GM12878 (cell line): Measurements from ENCODE around the gene DCUN1D5. TPM values are rescaled to one million over a fixed set of nuclear protein-coding genes. Genes with fewer than 3 reads are reported as not detected.

Experiments used
- ATAC-seq: fragments of 200-7000 bp; cut with Tn5 transposase; 3 replicates; pipeline ENCODE4 v1.9.1; 2020; ENCODE audit warnings: mild to moderate bottlenecking, moderate library complexity
- BruUV-seq: library from RNA; stranded (reverse); fragments of 400-500 nt; replicated peaks from 2 replicates; lab custom pipeline; 2021; lab: Mats Ljungman, UMichigan
- CTCF ChIA-PET: fragments of 300-600 bp; sonication (Branson Sonifier 250); formaldehyde crosslinking; extraction: SDS; loops from one replicate; lab custom pipeline; 2021; ENCODE audit warnings: inconsistent platforms; lab: Yijun Ruan, JAX
- POLR2A ChIA-PET: fragments of 350-600 bp; formaldehyde crosslinking; extraction: SDS; loops from one replicate; lab custom pipeline; 2021; ENCODE audit warnings: inconsistent platforms; lab: Charles Lee
- RAD21 ChIA-PET: fragments of 300-600 bp; sonication (Branson Sonifier 250); formaldehyde crosslinking; loops from one replicate; lab custom pipeline; 2023; ENCODE audit warnings: antibody characterized with exemption; ENCODE audit not compliant: unreplicated experiment; lab: Charles Lee
- SMC1A ChIA-PET: fragments of 300-600 bp; sonication (Branson Sonifier 250); formaldehyde crosslinking; loops from one replicate; lab custom pipeline; 2023; ENCODE audit not compliant: unreplicated experiment, uncharacterized antibody; lab: Charles Lee
- DNase-seq: peaks from one replicate; pipeline ENCODE4 v3.0.0-alpha.2; 2011; ENCODE audit warnings: low read depth, low spot score
- FAIRE-seq: peaks from 3 replicates; lab custom pipeline; 2011; peaks lifted over from hg19 to GRCh38; lab: Jason Lieb, UNC
- H2AFZ ChIP-seq: 2 replicates; pipeline ENCODE4 v1.6.0; 2011; ENCODE audit warnings: low read depth, low read length, control low read depth; ENCODE audit not compliant: control insufficient read depth
- H3K27ac ChIP-seq: 2 replicates; pipeline ENCODE4 v1.5.1; 2011; ENCODE audit warnings: control low read depth; ENCODE audit not compliant: control insufficient read depth, insufficient read depth
- H3K27me3 ChIP-seq, 2 experiments: replicated peaks in 1 of 2; 2 replicates each; pipeline versions ENCODE4 v1.6.0 to v1.6.1; 2011; ENCODE audit warnings: low read length in 1 of 2; ENCODE audit not compliant: control insufficient read depth in 2 of 2, insufficient read depth in 2 of 2
- H3K36me3 ChIP-seq, 2 experiments: 2 replicates each; pipeline ENCODE4 v1.5.1; 2011; ENCODE audit warnings: low read length in 1 of 2; ENCODE audit not compliant: control insufficient read depth in 2 of 2, insufficient read depth in 2 of 2
- H3K4me1 ChIP-seq: 2 replicates; pipeline ENCODE4 v1.6.1; 2011; ENCODE audit warnings: mild to moderate bottlenecking, low read length, moderate library complexity, mixed read lengths; ENCODE audit not compliant: control insufficient read depth, insufficient read depth
- H3K4me2 ChIP-seq: 2 replicates; pipeline ENCODE4 v1.6.0; 2011; ENCODE audit warnings: control low read depth; ENCODE audit not compliant: control insufficient read depth, insufficient read depth
- H3K4me3 ChIP-seq: fragments of 200-600 bp; sonication (generic); 2 replicates; pipeline ENCODE4 v1.5.1; 2016
- H3K79me2 ChIP-seq: 2 replicates; pipeline ENCODE4 v1.6.0; 2011; ENCODE audit warnings: low read length; ENCODE audit not compliant: control insufficient read depth, insufficient read depth
- H3K9ac ChIP-seq: 2 replicates; pipeline ENCODE4 v1.8.0; 2011; ENCODE audit warnings: low read length, control low read depth, mixed read lengths; ENCODE audit not compliant: control insufficient read depth, insufficient read depth
- H3K9me3 ChIP-seq: replicated peaks from 3 replicates; pipeline ENCODE4 v1.5.1; 2011; ENCODE audit warnings: mild to moderate bottlenecking, low read length; ENCODE audit not compliant: control insufficient read depth, insufficient read depth
- H4K20me1 ChIP-seq: 2 replicates; pipeline ENCODE4 v1.6.0; 2011; ENCODE audit not compliant: control insufficient read depth, insufficient read depth
- ATF7 ChIP-seq: fragments of 450-650 bp; IDR thresholded peaks from 2 replicates; pipeline ENCODE4 v1.6.1; 2016; ENCODE audit warnings: low read depth, mild to moderate bottlenecking
- BACH1 ChIP-seq: fragments of 450-650 bp; IDR thresholded peaks from 2 replicates; pipeline ENCODE4 v1.6.1; 2017; ENCODE audit warnings: mild to moderate bottlenecking, borderline replicate concordance
- GATAD2B ChIP-seq: fragments of 450-650 bp; conservative IDR thresholded peaks from 2 replicates; pipeline ENCODE4 v1.6.1; 2017; ENCODE audit warnings: low read depth, mild to moderate bottlenecking, moderate library complexity
- HDGF ChIP-seq: fragments of 450-650 bp; IDR thresholded peaks from 2 replicates; pipeline ENCODE4 v1.6.1; 2016; ENCODE audit warnings: antibody characterized with exemption
- KDM1A ChIP-seq: fragments of 200-600 bp; sonication (generic); IDR thresholded peaks from 2 replicates; pipeline ENCODE4 v1.6.1; 2016; ENCODE audit warnings: borderline replicate concordance
- MTA3 ChIP-seq: IDR thresholded peaks from 2 replicates; pipeline ENCODE4 v1.6.1; 2012; ENCODE audit warnings: low read length, inconsistent platforms, borderline replicate concordance
- MXI1 ChIP-seq: fragments of 150-350 bp; IDR thresholded peaks from 2 replicates; pipeline ENCODE4 v1.6.1; 2011; ENCODE audit warnings: low read depth, mild to moderate bottlenecking, inconsistent platforms, low read length, improper control_type of control experiment
- PAX8 ChIP-seq: fragments of 450-650 bp; IDR thresholded peaks from 2 replicates; pipeline ENCODE4 v1.6.1; 2017; ENCODE audit warnings: mild to moderate bottlenecking, moderate library complexity
- POLR2AphosphoS5 ChIP-seq: IDR thresholded peaks from 2 replicates; pipeline ENCODE4 v1.6.1; 2011; ENCODE audit warnings: mild to moderate bottlenecking, low read length, inconsistent platforms
- STAT3 ChIP-seq: IDR thresholded peaks from 2 replicates; pipeline ENCODE4 v1.6.1; 2011; ENCODE audit warnings: low read depth, low read length, improper control_type of control experiment
- TAF1 ChIP-seq: IDR thresholded peaks from 2 replicates; pipeline ENCODE4 v1.6.1; 2011; ENCODE audit warnings: mild to moderate bottlenecking, low read depth, low read length, borderline replicate concordance
- TCF7 ChIP-seq: IDR thresholded peaks from 2 replicates; pipeline ENCODE4 v1.6.1; 2014; ENCODE audit warnings: antibody characterized with exemption, borderline replicate concordance
- YY1 ChIP-seq: IDR thresholded peaks from 2 replicates; pipeline ENCODE4 v1.6.1; 2011; ENCODE audit warnings: low read depth, mild to moderate bottlenecking, low read length
- ZBTB4 ChIP-seq: fragments of 450-650 bp; formaldehyde crosslinking; IDR thresholded peaks from 2 replicates; pipeline ENCODE4 v1.4.0; 2022; ENCODE audit warnings: mild to moderate bottlenecking, moderate library complexity
- WGBS: methylation state at CpG from one replicate; pipeline ENCODE4 v1.1.6; 2016; ENCODE audit warnings: low lambda C conversion rate; ENCODE audit not compliant: insufficient replicate concordance, insufficient coverage; ENCODE audit errors: missing lambda C conversion rate; 5-methylcytosine and 5-hydroxymethylcytosine counted together
- in situ Hi-C: fragments of 300-500 bp; cut with MboI; formaldehyde crosslinking; loops from 9 replicates; pipeline ENCODE4 v1.14.3; 2018; ENCODE audit warnings: mixed read lengths
- intact Hi-C: fragments of 100-400 bp; cut with micrococcal nuclease; formaldehyde crosslinking; loops from one replicate; pipeline ENCODE4 v1.14.2; 2022; ENCODE audit not compliant: unreplicated experiment
- polyA plus RNA-seq, 11 experiments: library from polyadenylated mRNA; depleted of rRNA in 4 of 11; unstranded in 6 of 11; stranded (reverse) in 5 of 11; fragments of >200 nt; fragmentation: Nextera tagmentation in 4 of 11; fragmentation: Illumina TruSeq in 1 of 11; extraction: Ambion mirVana in 4 of 11; extraction: Trizol in 1 of 11; gene quantifications; 1 replicate in 1 of 11; 2 replicates in 10 of 11; pipeline versions ENCODE4 v1.2.1 to v1.2.3, GENCODE V29; 2011 to 2016; ENCODE audit warnings: inconsistent platforms in 2 of 11, missing spikeins in 2 of 11, low read depth in 1 of 11
- total RNA-seq, 4 experiments: library from RNA; depleted of rRNA in 3 of 4; stranded (reverse); fragments of >200 nt in 3 of 4; fragmentation: Illumina TruSeq in 1 of 4; extraction: Trizol in 1 of 4; gene quantifications; 2 replicates each; pipeline versions ENCODE4 v1.2.1 to v1.2.3, GENCODE V29; 2013 to 2021

The DCUN1D5 gene
- total and polyA plus RNA-seq, 10 of the 15 experiments (the other 5 are each of a cell fraction or from before 2014, with no cell fraction given), result 20.4 to 87.0 (median 60.6) TPM

GRCh38 chr11:103043826-103044678, 47.9 kb downstream of the DCUN1D5 start:
- ATAC-seq (no peak), FAIRE-seq (no peak), DNase-seq (no peak)
- H2AFZ ChIP-seq, result no peak overlapping the region
- WGBS, result 57% methylated on average over 7 of the region's 7 CpGs
- in situ Hi-C loops, result no loop called here
- H3K4me2 ChIP-seq, result no peak overlapping the region
- BruUV-seq, result no TSS peak
- H3K9ac ChIP-seq, result no peak overlapping the region
- H3K4me3 ChIP-seq, result no peak overlapping the region
- H3K27ac ChIP-seq, result no peak overlapping the region
- SMC1A ChIA-PET, result interaction anchor here (0.8 to 1.8 kb wide), 2 partner anchors 9 to 548 kb away, joined by 3 to 5 read pairs; no protein-coding TSS in a partner anchor
- no peaks in the 10 kb centered on the region for H3K27me3 ChIP-seq
- TF ChIP-seq POLR2AphosphoS5, result no peak
- TF ChIP-seq PAX8, result no peak
- no peak for TF ChIP-seq TAF1
- no peak for TF ChIP-seq ATF7
- TF ChIP-seq GATAD2B, result no peak
- no peak for TF ChIP-seq BACH1
- TF ChIP-seq MXI1, result no peak
- no peak for TF ChIP-seq MTA3
- TF ChIP-seq STAT3, result no peak
- TF ChIP-seq HDGF, result no peak
- no peak for TF ChIP-seq TCF7
- no peak for TF ChIP-seq YY1
- no peak for TF ChIP-seq KDM1A
- TF ChIP-seq ZBTB4, result no peak
- intact Hi-C loops, result no loop called here
- no peaks in the 10 kb centered on the region for H3K79me2 ChIP-seq
- CTCF ChIA-PET, result no interaction called here
- POLR2A ChIA-PET, result no interaction called here
- H4K20me1 ChIP-seq, result no peaks in the 10 kb centered on the region
- H3K4me1 ChIP-seq, result no peaks in the 10 kb centered on the region
- no peaks in the 10 kb centered on the region for H3K9me3 ChIP-seq
- RAD21 ChIA-PET, result no interaction called here
- H3K36me3 ChIP-seq, result no peaks in the 10 kb centered on the region
